SH-SY5Y (cell line): Measurements from ENCODE around the gene GALNT11.

Experiments
- GATA2 ChIP-seq: IDR thresholded peaks from 2 replicates; pipeline ENCODE4 v1.6.1; 2011; ENCODE audit warnings: mild to moderate bottlenecking, low read depth, low read length
- GATA3 ChIP-seq: IDR thresholded peaks from 2 replicates; pipeline ENCODE4 v1.6.1; 2011; ENCODE audit warnings: low read depth, mild to moderate bottlenecking, low read length, moderate library complexity

- no peak for TF ChIP-seq GATA2
- no peak for TF ChIP-seq GATA3
These were observed 87.4 kb downstream of the GALNT11 start for GRCh38 chr7:152112829-152113228.
